ENCODE results near the gene ZNF608.

GRCh38 chr5:124740991-124741583 is 5.4 kb downstream of the ZNF608 start:
- TF ChIP-seq ZNF121 (CRISPR knock-in tag; conservative IDR thresholded peaks at IDR 0.05), result no peak
- TF ChIP-seq EZH2 (IDR thresholded peaks at IDR 0.05; ENCODE audit: borderline replicate concordance, low read depth, low read length), result no peak
- no peak for TF ChIP-seq TEAD2 (tag; IDR thresholded peaks at IDR 0.05)
- no peak for TF ChIP-seq CBX8 (IDR thresholded peaks at IDR 0.05; ENCODE audit: borderline replicate concordance, extremely low read depth, low read depth, low read length, poor library complexity, severe bottlenecking)
- no peak for TF ChIP-seq GABPA (tag; conservative IDR thresholded peaks at IDR 0.05; ENCODE audit: low read depth)
